ENCODE data around the gene PTPRJ.
"Not testable (repeated sequence)": the region's sequence is repeated elsewhere in the genome, so short reads cannot be mapped to it uniquely, and the experiment has no call there.

PTPRJ gene

GRCh38 chr11:48127521-48128183 is 147.3 kb downstream of the PTPRJ start:
- DNase-seq: no peak

DNA sequence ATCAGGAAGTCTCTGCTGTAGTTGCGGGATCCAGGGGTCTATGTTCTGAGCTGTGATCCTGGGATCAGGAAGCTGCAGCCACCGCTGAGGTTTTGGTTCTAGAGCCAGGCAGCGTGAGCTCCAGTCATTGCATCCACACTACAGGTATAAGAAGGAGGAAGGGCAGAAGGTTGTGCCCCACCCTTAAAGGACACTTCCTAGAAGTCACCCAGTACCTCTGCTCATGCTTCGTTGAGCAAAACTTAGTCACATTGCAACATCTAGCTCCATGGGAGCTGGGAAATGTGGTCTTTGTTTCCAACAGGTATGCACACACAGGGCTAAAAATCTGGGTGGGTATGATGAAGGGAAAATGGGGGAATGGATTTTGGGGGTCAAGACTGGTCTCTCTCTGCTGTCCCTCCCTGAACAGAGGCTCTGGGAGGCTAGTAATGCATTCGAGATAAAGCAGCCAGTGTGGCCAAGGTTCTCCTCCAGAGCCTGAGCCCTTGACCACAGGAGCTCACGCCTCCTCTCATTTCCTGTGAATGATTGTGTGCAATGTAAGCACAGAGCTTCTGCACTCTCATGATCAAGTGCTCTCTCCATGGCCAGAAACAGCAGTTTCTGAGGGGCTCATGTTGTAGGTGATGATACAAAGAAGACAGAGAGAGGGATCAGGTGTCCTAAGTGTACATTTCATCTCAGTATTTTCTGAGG is 149.5 kb downstream of the PTPRJ start:
- DNase-seq: no peak

DNA sequence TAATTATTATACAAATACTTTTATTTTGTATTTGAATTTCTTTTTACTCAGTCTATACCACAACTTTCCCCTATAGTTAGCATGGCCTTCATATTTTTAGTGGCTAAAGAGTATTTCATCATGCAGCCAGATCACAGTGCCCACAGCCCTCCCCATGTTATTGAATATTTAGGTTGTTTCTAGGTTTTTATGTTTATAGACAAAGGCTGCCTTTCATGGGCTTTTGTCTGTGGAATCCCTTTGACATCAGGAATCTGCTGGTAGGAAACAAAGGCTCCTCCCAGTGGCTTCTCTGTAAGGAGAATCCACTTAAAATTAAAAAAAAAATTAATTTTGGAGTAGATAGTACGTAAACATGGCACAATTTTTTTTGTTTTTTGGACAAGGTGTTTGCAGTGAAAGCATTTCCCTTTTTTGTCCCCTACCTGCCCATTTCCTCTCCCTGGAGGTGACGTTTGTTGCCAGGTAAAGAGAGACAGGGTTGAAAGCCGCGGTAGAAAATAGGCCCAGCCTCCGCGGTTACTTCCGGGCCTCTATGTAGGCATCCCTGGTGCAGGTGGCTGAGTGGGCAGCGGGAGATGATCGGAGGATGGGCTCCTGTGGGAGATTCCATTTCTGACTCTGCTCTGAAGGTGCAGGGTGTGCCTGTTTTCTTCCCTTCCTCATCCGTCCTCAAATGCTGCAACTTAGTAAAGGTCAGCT is 154.0 kb downstream of the PTPRJ start:
- no peak for DNase-seq

- no peak for DNase-seq
Measured at GRCh38 chr11:48138222-48138621, 157.9 kb downstream of the PTPRJ start.

GRCh38 chr11:48139896-48140295 is 159.5 kb downstream of the PTPRJ start:
- DNase-seq: not testable (repeated sequence)

GRCh38 chr11:48141475-48142122 is 161.2 kb downstream of the PTPRJ start:
- DNase-seq: no peak

- DNase-seq: no peak
Measured at GRCh38 chr11:48142889-48143288, 162.5 kb downstream of the PTPRJ start.

DNA sequence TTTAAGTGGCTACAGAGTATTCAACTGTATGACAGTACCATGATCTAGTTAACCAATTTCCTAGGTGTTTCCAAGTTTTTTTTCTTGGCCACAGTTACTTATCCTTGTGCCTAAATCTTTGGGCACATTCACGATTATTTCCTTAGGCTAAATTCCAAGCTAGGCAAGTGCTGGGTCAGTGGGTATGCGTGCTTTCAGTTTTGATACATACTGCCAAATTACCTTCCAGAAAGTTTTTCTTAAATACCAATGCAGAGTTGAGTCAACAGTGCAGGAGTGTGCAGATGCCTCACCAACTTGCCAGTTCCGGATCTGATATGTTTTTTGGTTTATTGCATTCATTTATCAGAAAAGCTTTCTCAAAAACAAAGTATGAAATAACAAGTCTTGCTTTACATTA is 168.4 kb downstream of the PTPRJ start:
- DNase-seq: no peak

GRCh38 chr11:48150213-48150612 is 169.9 kb downstream of the PTPRJ start:
- DNase-seq: no peak

- no peak for DNase-seq
Measured at GRCh38 chr11:48154151-48154550, 173.8 kb downstream of the PTPRJ start.

DNA sequence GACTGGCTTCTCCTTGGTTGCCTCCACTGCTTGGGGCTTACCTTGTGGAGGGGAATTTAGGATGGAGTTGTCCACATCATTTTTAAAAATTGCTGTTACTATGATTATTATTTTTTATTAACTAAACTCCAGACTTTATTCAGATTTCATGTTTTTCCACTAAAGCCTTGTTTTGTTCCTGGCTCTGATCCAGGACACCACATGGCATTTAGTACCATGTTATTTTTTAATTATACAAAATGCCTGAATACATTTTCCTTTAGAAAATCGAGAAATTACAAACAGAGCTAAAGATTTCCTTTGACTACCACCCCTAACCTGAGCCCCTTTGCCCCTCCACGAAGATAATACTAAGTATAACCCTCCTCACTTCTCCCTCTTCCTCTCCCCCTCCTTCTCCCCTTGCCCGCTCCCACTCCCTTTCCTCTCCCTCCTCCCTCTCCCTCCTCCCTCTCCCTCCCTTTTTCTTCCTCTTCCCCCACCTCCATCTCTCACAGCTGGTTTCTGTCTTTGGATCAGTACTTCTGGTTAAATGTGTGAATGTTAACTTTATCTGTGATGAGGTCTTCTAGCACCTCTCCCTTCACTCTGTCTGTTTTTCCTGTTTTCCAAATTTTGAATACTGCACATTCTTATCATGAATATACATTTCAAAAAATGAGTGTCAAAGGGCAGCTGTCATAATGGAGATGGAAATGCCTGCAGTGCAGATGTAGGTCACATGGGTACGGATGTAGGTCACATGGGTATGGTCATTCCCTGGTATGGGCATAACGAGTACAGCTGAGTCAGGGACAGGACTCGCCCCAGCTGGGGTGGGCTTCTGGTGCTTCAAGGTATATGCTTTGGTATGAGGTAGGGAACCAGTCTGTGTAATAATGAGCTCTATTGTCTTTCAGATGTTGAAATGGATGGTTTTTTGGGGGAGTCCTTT is 181.9 kb downstream of the PTPRJ start:
- DNase-seq: no peak

DNA sequence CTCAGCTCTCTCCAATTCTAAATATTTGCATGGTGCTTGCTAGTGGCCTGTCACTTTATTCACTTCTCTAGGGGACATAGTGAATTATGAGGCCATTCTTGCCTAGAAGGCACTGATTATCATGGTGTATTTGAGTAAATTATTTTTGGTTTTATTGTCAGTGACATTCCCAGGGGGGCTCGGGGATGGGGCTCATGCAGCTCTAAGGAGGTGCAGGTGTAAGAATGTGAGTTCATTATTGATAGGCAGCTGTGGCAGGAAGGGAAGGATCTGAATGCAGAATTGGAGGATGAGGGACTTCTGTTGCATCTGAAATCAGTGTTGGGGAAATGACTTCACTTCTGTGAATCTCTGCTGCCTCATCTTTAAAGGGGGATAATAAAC is 182.5 kb downstream of the PTPRJ start:
- DNase-seq: no peak

GRCh38 chr11:48163360-48164100 is 183.2 kb downstream of the PTPRJ start:
- no peak for DNase-seq

DNA sequence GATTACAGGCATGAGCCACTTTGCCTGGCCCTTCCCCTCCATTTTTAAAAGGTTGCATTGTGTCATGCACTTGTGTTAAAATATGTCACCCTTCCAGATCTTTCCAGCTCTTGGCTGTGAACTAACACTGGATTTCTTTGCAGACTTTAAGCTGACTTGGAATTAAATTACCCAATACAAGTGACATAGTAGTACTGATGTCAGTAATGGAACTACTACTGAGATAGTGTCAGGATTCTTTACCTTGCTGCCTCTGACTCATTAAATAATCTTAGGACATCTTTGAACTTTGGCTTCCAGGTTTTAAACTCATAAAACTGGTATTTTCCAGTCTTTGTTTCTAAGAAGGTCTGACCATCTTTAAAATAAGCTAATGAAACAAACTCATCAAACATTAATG is 184.5 kb downstream of the PTPRJ start:
- DNase-seq: no peak

GRCh38 chr11:48165426-48165825 is 185.1 kb downstream of the PTPRJ start:
- DNase-seq: no peak

DNA sequence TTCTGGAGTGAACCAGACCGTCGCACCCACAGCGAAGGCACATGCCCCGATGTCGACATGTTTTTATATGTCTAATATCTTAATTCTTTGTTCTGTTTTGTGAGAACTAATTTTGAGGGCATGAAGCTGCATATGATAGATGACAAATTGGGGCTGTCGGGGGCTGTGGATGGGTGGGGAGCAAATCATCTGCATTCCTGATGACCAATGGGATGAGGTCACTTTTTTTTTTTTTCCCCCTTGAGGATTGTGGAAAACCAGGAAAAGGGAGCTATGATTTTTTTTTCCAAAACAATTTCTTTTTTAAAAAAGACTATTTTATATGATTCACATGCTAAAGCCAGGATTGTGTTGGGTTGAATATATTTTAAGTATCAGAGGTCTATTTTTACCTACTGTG is 187.0 kb downstream of the PTPRJ start:
- no peak for DNase-seq

DNA sequence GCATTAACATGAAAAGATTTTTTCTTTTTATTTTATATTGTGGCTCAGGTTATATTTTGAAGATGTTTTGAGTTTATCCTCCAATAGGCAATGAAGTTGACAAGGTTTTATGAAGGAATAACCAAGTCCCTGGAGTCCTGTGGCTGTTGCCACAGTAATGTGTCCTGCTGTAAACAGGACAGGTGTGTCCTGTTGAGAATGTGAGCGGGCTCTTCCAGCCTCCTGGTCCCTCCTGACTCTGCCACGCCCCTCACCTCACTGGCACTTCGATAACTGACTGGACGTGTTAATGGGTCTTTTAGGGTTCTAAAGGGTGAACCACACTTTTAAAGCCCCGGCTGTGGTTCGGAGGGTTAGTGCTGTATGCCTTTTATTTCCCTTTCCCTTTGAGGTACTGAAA is 188.5 kb downstream of the PTPRJ start:
- no peak for DNase-seq

DNA sequence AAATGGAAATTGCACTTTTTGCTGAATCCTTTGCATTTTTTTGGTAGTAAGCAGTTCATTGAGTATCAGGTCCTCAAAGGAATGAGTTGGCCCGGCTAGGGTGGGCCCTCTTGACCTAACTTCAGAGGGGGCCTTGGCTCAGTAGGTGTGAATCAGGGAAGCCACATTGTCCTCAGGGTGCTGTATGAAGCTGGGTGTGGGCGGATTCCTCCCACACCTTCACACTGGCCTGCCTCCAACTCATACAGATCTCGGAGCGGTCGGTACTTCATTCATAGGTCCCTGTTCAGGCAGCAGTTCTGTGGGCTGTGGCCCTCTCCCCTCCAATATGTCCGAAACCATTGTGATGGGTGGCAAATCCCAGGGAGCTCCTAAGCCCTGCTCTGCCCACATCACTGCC is 188.9 kb downstream of the PTPRJ start:
- DNase-seq: no peak

DNA sequence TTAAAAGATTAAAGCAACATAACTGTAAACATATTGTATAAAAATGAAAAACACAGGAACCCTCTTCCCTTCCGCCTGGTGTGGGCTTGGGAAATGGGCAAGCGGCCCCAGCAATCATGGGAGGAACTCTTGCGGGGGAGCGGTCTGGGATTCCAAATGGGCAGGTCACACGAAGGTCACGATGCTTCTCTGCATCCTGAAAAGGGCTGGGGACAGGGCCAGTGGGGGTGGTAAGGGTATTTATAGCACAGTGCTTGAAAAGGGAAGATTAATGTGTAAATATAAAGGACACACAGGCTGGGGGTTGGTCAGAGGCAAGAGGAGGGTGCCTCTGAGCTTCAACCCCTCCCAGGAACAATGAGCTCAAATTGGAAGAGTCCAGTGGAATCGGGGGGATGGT is 189.4 kb downstream of the PTPRJ start:
- no peak for DNase-seq

GRCh38 chr11:48170241-48171233 is 190.2 kb downstream of the PTPRJ start:
- no peak for DNase-seq

All from SHP77 (cell line).